ENCODE measurements around the gene ZBTB47. TPM values are rescaled to one million over a fixed set of nuclear protein-coding genes. Genes with fewer than 3 reads are reported as not detected.

ZBTB47 gene
- total RNA-seq, 1 experiment from 2014 or later: 16.1 TPM

DNA sequence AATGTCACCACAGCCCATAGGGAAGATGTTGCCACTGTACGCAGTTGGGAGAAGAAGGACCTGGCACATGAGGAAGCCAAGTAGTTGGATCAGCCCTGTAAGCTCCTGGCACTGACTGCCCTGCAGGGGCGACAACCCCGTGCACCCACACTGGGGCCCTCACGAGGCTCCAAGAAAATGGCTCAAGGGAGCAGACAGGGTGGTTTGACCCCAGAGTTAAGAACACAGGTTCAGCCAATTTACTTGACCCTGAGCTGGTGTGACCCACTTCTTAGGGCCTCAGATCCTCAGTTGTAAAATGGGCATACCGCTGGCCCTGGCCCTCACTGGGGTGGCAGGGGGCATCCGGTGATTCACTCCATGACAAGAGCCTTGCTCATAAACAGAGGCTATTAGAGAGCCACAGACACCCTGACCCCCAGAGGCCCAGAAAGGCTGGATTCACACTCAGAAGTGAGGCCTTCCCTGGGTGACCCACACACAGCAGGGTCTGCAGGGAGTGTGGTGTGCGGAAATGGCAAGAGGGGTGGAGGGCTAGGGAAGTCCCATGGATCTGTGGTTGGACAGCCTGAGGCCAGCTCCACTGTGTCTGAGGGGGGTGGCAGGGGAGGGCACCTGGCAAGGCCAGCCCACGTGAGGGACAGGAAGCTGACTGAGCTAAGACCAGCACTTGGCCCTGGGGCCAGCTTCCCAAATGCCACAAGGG, 50.8 kb downstream of the ZBTB47 start:
- DNase-seq (ENCODE audit: low spot score): no peak
- in situ Hi-C loops (cut with HindIII; ENCODE audit: low sequenced_read_pairs): no loop called here

DNA sequence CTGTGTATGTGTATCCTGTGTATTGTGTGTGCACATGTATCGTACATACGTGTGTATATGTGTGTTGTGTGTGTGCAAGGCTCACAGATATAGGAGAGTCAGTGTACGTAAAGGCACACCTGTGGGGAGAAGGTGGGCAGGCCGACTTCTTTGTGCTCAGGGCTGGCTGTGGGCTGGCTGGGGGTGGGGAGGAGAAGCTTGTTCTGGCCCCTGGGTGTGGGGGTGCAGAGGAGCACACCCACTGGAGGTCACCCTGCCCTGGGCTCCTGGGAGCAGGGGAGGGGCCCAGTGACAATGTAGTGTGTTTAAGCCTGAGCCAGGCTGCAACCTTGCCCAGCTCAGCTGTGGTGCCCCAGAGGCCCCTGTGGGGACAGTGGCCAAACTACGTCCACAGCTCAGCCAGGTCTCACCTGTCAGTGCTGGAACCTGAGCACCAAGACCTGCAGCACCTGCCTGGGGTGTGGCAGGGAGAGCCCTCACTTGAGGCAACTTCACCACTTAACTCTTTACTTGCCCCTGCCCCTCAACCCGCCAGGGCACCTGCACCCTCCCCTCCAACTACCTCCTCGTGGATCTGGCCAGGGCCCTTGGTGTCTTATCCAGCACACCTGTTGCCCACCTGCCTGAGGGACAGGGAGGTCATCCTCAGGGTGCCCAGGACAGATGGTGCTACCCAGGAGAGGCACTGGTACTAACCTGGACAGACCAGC, 51.7 kb downstream of the ZBTB47 start:
- no peak for DNase-seq (ENCODE audit: low spot score)
- in situ Hi-C loops (cut with HindIII; ENCODE audit: low sequenced_read_pairs): no loop called here

DNA sequence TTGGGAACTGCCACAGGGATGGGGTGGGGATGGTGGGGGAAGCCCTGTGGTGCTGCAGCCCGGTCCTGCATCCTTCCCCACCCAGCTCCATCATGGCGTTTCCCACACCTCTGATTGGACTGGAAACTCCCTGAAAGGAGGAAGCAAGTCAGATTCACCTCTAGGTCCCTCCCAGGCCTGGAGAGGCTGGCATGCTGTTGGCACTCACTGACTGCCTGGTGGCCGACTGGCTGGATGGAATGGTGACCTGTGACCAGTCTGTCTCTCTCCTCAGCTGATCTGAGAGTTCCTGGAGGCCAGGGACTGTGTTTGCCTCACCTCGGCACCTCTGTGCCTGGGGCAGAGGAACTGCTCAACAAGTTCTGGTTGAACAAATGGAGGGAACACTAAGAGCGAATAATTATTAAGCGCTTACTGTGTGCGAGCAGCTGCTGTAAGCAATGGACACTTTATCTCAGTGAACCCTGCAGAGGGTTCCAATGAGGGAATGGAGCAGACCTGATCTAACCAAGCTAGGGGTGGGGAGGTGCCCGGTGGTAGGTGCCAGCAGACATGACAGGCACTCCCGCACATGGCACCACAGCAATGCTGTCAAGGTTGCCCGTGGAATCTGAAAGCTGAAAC, 52.6 kb downstream of the ZBTB47 start:
- DNase-seq (ENCODE audit: low spot score): no peak
- in situ Hi-C loops (cut with HindIII; ENCODE audit: low sequenced_read_pairs): no loop called here

DNA sequence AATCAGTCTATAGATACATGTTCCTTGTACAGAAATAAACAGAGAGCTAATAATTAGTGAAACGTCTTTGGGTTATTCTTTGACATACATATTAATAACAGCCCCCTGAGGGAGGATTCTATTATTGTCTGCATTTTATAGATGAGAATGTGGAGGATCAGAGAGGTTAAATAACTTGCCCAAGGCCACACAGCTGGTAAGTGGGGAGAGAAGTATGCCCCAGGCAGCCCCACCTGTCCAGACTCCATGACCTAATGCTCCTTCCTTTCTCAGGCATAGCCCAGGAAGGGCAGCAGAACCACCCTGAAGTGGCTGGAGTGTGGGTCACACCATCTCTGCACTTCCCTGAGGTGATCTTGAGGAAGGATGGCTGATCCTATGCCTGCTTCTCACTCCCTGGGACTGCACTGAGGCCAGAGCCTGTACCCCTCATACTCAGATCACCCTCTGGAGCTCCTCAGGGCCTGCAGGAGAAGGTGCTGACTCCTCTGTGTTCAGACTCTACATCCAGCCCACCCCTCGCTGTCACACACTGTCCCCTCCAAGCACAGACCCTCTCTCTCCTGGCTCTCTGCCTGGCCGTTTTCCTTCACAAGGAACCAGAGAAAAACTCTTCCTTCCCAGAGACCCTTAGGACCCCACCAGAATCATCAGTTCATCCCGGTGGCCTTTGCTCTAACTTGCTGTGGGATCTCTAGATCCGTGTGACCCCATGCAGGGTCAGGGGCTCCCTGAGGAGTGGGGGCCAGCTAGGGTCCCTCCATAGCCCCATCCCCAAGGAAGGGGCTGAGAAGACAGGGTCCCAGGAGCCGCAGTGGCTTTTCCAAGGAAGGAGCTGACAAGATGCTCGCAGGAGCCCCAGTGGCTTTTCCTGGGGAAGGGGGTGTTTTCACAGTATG, 53.5 kb downstream of the ZBTB47 start:
- DNase-seq (ENCODE audit: low spot score): no peak
- in situ Hi-C loops (cut with HindIII; ENCODE audit: low sequenced_read_pairs): no loop called here

DNA sequence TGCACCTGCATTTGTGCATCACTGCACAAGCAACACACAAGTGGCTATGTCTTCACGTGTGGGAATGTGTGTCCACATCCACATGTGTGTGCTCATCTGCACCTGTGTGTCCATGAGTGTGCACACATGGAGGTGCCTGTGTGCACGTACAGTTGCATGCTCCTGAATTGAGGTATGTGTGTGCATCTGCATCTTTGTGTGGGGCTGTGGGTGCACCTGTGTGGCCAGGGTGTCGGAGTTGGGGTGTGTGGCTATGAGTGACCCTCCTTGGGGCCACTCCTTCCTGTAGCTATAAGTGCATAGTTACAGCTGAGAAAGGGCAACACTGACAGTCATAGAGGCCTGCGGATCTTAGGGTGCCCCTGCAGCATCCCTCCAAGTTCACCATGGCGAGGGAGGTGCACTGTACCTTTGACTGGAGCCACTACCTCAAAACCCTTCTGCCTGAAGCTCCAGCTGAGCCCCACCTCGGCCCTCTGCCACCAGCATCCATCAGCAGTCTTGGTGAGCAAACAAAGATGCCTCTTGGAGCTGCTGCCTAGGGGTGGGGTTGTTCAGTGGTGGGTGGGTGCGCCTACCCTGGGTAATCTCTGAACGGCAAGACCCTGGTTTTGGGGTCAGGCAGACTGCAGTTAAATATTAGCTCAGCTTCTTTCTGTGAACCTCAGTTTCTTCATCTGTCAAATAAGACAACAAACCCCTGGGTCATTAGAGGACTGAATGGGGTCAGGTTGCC, 54.3 kb downstream of the ZBTB47 start:
- in situ Hi-C loops (cut with HindIII; ENCODE audit: low sequenced_read_pairs): no loop called here
- DNase-seq (ENCODE audit: low spot score): no peak

DNA sequence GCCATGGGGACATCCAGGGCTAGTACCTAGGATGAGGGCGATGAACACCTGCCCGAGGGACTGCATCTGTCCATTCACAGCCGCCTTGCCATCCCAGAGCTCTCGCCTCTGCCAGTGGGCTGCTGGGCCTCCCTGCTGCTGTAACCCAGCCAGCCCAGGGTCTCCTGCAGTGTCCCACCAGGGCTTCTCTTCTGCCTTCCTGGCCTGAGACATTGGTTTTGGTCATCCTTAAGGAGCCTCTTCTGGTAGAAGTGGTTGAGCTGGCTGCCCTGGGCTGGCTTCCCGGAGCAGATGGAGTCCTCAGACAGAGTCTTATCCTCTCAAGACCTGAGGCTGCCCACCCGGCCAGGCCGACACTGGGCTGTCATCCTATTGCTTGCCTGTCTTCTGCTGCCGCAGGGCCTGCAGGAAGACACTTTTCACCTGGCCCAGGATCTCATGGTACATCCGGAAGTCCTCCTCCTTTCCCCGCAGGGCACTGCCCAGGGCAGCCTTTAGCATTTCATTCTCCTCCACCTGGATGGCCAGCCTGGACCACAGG, 55.2 kb downstream of the ZBTB47 start:
- in situ Hi-C loops (cut with HindIII; ENCODE audit: low sequenced_read_pairs): no loop called here
- DNase-seq (ENCODE audit: low spot score): no peak

DNA sequence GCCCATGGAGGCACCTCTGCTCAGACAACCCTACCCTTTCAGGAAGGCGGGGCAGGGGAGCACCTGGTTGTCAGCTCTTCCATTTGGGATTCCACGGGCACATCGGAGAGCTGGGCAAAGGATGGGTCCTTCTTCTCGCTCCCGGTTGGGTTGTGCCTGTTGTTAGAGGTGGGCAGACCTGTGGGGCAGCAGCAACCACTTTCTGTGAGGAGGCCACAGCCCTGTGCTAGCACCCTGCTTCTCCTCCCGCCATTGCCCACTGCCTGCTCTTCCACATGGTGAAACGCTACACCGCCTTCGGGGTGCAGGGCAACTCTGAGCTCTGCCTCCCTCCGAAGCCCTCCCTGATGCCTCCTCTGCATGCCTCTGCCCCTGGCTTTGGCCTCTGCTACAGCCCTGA, 56.1 kb downstream of the ZBTB47 start:
- in situ Hi-C loops (cut with HindIII; ENCODE audit: low sequenced_read_pairs): no loop called here
- DNase-seq (ENCODE audit: low spot score): no peak

DNA sequence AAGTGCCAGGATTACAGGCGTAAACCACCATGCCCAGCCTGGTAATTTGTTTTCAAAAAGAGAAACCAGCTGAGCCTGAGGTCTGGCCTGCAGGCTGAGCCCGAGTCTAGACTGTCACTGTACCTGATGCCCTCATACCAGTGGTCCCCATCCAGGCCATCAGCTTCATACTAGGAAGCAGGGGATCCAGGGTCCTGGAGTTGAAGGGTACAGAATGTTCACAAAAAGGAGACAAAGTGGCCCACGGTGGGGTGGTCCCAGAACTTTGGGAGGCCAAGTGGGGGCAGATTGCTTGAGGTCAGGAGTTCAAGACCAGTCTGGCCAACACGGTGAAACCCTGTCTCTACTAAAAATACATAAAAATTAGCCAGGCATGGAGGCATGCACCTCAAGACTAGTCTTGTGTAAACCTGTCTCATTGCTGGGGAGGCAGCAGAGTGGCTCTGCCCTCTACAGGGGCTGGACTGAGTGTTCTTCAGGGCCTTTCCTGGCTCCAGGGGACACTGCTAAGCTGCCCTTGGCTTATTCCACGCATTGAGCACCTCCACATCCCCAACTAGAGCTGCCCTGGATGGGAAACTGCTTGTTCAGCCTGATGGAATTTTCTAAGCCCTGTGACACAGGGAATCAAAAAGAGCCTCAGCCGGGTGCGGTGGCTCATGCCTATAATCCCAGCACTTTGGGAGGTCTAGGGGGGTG, 57.0 kb downstream of the ZBTB47 start:
- DNase-seq (ENCODE audit: low spot score): no peak
- in situ Hi-C loops (cut with HindIII; ENCODE audit: low sequenced_read_pairs): no loop called here

DNA sequence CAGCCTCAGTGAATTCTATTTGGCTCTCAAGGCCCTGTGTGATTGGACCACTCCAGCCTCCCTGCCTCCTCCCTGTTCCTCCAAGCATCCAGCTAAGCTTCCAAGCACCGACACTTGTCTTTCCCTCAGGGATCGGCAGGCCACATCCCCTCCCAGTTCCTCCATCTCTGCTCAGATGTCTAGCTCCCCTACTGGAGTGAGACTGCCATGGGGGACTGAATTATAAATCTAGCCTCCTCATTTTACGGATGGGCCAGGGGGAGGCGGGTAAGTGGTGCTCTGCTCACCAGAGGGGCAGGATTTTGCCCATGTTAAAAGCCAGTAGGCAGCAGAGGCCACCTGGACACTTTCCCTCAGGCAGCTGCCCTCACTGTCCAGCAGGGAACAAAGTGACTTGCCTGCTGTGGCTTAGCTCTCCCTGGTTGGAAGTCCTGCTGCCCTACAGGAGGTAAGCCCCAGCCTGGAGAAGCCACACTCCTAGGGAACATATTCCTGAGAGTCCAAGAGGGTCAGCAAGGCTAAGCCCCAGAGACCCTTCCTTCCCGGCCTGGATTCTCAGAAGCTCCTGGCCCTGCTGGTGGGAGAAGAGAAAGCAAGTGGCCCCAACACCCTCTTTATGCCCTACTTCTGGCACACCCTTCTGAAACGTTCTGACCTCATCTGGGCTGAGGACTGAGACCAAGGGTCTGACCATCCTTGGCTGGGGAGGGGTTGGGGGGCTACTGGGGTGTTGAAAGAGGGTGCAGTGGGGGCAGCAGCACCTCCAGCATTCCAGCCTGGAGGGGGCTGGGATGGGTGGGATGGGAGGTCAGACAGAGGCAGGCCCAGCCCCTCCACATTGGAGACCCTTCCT, 58.2 kb downstream of the ZBTB47 start:
- DNase-seq (ENCODE audit: low spot score): no peak
- in situ Hi-C loops (cut with HindIII; ENCODE audit: low sequenced_read_pairs): no loop called here

DNA sequence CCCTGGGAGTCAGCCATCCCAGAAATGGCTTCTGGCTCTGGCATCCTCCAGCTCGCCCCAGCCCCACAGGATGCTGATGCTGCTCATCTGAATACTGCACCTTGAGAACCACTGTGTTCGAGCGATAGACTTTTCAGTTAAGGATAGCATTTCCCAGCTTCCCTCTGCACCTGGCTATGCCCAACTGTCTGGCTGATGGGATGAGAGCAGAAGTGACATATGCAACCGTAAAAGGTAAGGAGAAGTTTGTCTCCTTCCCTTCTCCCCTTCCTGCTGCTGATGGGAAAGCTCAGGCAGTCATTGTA, 58.8 kb downstream of the ZBTB47 start:
- no peak for DNase-seq (ENCODE audit: low spot score)
- in situ Hi-C loops (cut with HindIII; ENCODE audit: low sequenced_read_pairs): no loop called here

DNA sequence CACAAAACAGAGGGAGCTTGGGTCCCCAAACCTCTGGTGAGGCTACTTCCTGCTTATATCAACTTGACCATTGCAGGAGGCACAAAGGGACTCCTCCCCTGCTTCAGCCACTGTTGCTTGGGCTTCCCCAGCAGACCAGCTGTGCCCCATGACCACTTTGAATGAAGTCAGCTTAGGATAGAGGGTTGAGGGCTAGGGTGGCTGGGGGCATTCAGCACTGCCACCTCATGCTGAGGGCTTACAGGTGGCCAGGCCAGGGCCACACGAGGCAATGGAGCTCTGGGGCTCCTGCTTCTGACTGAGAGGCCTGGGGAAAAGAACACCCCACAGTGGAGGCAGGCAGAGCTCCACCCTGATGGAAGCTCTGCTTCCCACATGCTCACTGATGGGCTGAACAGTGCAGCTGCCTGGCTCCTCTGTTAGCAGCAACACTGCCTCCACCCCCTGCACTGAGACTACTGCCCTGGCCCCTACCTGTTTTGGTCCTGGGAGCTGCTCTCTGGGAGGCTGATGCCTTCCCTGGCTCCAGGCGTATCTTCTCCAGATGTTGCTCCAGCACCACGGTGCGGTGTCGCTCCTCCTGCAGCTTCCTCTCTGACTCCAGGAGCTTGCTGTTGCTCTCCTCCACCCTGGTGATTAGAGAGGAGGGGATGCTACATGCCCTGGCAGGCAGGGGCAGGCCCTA, 59.3 kb downstream of the ZBTB47 start:
- no peak for DNase-seq (ENCODE audit: low spot score)
- in situ Hi-C loops (cut with HindIII; ENCODE audit: low sequenced_read_pairs): no loop called here

DNA sequence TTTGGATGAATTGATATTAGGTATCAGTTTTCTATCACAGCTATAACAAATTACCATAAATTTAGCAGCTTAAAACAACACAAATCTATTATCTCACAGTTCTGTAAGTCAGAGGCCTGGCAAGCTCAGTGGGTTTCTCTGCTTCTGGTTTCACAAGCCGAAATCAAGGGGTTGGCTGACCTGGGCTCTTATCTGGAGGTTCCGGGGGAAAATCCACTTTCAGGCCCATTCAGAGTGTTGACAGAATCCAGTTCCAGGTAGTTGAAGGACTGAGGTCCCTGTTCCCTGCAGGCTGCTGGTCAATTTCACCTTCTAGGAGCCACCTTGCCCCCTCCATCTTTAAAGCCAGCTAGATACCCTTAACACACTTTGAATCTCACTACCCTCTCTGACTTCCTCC, 60.2 kb downstream of the ZBTB47 start:
- DNase-seq (ENCODE audit: low spot score): no peak
- in situ Hi-C loops (cut with HindIII; ENCODE audit: low sequenced_read_pairs): no loop called here

DNA sequence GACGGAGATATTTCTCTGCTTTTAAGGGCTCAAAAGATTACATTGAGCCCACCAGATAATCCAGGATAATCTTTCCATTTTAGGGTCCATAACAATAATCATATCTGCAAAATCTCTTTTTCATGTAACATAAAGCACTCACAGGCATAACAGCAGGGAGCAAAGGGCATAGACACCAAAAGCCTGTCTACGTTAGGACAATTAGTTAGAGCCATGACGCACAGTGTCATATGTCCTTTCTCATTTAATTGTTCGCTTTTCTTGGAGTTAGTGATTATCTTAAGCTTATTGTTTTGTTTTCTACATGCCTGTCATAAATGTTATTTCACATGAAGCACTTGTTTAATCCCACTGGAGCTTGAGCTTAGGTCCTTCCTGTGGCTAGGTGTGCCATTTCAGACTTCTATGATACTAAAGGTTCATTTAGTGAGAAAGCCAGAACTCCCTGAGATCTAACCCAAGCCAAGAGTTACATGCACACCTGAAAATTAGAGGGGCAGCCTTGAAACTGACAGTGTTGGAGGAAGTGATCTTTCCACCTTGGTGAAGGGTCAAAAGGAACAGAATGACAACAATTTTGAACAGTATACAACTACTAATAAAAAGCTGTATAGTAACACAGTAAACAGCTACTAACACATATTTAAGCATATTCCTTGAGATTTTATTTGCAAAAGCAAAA, 60.8 kb downstream of the ZBTB47 start:
- DNase-seq (ENCODE audit: low spot score): no peak
- in situ Hi-C loops (cut with HindIII; ENCODE audit: low sequenced_read_pairs): no loop called here
